ENCODE measurements around the gene TMEM132D.

TMEM132D gene

DNA sequence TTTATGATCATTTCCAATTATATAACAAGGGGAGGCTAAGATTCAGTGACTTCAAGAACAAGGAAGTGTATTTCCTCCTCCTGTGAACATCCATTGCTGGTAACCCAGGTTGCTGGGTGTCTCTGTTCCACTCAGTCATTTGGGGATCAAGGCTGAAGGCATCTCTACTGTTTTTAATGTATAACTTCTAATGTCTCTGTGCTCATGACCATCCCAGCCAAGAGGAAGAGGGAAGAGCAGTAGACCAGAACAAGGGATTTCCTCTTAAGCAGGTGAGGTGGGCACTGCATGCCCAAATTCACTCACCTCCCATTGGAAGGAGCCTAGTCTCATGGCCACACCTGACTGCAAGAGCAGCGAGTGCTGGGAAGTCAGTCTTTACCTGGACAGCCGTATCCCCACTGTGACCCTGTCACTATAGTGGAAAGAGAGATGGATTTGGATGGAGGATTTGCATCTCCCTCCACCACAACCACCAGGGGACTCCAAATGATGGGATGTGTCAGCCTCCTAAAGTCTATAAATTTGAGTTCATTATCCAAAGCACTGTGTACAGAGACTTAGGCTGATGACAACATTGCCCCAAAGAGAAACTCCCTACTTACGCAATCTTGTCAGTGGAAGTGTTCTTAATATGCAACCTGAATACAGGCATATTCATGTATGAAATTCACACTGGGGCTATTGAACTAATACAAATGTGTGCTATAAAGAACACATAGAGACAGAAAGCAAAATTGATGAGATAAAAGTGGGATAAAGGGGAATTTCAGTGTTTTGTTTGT lies 368.7 kb downstream of the TMEM132D start:
- DNase-seq (ENCODE audit: low read depth), result no peak

- no peak for DNase-seq (ENCODE audit: low read depth)
Observed at GRCh38 chr12:129532707-129533499, 370.9 kb downstream of the TMEM132D start.

DNA sequence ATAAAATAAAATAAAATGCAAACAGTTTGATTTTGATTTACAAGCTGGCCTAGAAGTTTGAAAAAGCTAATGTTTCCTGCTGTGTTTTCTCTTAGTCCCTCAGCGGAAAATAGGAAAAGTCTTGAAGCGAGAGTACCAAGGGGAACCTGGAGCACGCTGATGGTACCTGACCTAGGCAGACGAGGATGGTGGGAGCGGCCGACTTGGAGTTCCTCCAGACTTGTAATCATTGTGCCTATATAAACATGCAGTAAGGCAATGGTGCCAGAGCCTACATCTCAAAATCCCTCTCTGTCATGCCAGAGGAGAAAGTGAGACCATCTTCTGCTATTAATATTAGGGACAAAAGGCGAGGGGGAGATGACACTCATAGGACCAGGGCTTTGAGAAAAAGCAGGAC lies 371.7 kb downstream of the TMEM132D start:
- no peak for DNase-seq (ENCODE audit: low read depth)

GRCh38 chr12:129530984-129531383 lies 372.8 kb downstream of the TMEM132D start:
- no peak for DNase-seq (ENCODE audit: low read depth)

GRCh38 chr12:129530517-129530916 lies 373.3 kb downstream of the TMEM132D start:
- no peak for DNase-seq (ENCODE audit: low read depth)

GRCh38 chr12:129527506-129527905 lies 376.3 kb downstream of the TMEM132D start:
- DNase-seq (ENCODE audit: low read depth), result no peak

DNA sequence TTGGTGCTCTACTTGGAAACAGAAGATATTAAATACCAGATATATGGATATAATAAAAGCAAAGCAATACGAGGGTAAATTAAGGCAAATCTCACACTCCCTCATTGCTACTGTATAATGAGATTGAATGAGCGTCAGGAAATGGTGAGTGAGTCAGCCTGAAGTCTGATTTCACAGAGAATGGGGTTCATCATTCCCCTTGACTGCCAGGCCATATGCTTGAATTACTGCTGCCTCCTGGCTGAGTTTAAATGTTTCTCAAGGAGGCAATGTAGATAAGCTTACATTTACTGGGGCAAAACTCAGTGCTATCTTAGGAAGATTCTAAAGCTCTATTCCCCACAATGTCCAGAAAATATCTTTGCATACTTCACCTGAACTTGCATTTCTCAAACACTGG lies 380.2 kb downstream of the TMEM132D start:
- DNase-seq (ENCODE audit: low read depth), result no peak

DNA sequence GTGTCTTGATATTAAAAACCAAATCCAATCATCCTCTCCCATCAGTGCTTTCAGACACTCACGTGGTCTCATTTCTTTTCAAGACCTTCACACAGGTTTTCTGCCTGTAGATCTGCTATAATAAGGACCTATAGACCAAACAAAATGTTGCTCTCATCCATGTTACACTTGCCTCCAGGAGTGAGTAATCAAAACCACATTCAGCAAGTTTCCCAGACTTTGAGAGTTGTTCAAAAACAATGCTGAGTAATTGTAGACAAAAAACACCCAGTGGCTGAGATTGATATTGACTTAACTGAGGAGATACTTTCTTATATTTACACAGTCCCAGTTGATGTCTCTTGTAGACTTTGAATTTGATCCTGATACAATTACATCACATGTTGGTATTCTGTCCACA lies 383.1 kb downstream of the TMEM132D start:
- DNase-seq (ENCODE audit: low read depth), result no peak

DNA sequence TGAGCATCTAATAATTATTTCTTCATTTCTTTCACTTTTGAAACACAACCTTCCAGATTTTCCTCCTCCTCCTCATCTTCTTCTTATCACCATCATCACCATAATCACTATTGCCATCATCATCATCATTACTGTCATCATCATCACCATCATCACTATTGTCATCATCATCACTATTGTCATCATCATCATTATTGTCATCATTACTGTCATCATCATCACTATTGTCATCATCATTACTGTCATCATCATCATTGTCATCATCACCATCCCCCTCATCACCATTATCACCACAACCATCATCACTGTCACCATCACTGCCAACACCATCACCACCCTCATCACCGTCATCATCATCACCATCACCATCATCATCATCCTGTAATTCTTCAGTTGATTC lies 400.0 kb downstream of the TMEM132D start:
- DNase-seq (ENCODE audit: low read depth), result no peak

DNA sequence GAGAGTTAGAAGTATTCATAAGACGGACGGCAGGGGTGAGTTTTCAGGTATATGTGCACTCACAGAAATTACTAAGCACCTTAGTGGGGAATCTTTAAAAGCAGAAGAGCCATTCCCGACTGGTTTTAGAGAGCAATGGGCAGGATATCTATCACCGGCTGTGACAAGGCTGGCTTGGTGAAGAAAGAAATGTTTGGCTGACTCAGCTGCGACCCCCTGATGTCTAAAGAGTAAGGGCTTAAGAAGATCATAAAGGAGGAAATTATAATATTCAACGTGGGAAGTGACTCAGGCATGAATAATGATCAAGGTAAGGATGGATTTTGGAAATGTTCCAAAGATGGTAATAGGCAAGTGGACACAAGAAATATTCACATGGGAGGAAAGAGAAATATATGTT lies 407.6 kb downstream of the TMEM132D start:
- no peak for DNase-seq (ENCODE audit: low read depth)

DNA sequence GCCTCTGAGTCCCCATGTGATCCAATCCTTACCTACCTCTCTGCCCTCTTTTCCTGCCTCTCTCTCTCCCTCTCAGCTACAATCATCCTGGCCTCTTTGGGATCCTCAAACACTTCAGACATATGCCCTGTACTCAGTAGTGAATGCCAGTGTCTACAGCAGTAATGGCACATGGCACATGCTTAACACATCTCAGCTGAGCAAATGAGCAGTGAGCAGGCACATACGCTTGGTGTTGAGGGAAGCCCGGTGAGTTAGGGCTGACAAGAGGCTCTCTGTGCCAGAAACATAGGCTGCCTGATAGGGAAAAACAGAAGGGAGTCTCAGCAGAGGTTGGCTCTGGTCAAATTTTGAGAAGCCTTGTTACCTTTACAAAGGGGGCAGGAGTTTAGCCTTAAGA lies 409.1 kb downstream of the TMEM132D start:
- no peak for DNase-seq (ENCODE audit: low read depth)

GRCh38 chr12:129494260-129494659 lies 409.6 kb downstream of the TMEM132D start:
- no peak for DNase-seq (ENCODE audit: low read depth)

GRCh38 chr12:129489100-129489676 lies 414.6 kb downstream of the TMEM132D start:
- DNase-seq (ENCODE audit: low read depth), result no peak

DNA sequence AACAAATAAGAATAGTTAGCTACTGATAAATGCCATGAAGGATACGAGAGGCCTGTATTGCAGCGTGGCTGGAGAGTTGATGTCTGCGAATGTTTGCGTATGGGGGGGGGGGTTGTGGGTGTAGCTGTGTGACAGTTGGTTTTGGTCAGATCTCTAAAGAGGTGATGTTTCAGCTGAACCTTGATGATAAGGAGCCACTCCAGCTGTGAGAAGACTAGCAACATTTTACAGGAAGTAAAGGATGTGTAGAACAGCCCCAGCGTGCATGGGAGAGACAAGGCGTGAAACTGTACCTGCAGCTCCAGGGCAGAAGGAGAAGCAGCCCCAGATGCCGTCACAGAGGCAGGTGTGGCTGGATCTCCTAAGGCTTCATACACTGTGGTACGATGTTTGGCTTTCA lies 416.9 kb downstream of the TMEM132D start:
- DNase-seq (ENCODE audit: low read depth), result no peak

GRCh38 chr12:129483111-129483893 lies 420.5 kb downstream of the TMEM132D start:
- no peak for DNase-seq (ENCODE audit: low read depth)

DNA sequence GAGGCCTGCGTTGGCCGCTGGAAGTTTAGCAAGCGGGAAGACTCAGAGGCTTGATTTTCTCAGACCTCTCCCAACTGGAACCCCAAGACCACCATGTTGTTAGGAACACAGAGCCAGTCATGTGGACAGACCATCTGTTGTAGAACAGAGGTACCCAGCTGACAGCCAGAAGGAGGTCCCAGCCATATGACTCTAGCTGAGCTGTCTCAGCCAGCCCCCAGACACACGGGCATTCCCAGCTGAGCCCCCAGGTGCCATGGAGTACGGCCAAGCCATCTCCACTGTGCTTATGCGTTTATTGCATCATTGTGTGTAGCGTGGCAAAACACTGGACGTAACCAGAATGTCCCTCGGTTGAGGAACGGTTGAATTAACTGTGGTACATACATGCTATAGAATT lies 421.9 kb downstream of the TMEM132D start:
- DNase-seq (ENCODE audit: low read depth), result no peak

DNA sequence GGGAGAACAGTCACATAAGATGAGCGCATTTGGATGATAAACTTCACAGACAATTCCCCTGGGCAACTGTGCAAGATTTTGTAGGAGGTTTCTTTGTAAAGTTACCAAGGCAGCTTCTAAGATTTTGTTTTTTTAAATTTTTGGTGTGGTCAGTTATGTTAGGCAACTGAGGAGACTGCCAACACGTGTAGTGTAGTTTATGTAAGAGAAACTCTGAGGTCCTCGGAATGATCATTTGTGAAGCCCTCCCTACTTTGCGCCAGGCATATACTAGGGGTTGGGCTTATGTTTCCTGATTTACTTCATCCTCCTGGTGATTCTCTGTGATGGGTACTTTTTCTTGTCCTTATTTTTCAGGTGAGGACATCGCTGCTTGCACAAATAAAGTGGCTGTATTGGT lies 433.6 kb downstream of the TMEM132D start:
- no peak for DNase-seq (ENCODE audit: low read depth)

DNA sequence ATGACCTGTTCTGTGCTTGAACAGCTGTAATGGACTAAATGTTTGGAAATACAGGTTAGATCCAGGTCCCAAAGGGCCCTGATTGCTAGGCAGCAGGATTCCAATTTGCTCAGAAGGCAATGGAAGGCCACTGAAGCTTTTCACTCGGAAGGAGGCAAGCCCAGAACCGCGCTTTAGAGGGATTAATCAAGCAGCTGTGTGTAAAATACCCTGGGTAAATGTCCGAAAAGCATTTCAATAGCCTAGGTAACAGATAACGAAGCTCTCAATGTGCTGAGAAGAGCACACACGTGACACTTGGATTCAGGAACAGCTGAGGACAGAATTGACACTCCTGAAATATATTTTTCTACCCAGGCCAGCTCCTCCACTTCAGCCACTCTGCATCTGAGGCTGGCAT lies 436.1 kb downstream of the TMEM132D start:
- DNase-seq (ENCODE audit: low read depth), result no peak

- DNase-seq (ENCODE audit: low read depth), result no peak
Observed at GRCh38 chr12:129467289-129467688, 436.5 kb downstream of the TMEM132D start.

DNA sequence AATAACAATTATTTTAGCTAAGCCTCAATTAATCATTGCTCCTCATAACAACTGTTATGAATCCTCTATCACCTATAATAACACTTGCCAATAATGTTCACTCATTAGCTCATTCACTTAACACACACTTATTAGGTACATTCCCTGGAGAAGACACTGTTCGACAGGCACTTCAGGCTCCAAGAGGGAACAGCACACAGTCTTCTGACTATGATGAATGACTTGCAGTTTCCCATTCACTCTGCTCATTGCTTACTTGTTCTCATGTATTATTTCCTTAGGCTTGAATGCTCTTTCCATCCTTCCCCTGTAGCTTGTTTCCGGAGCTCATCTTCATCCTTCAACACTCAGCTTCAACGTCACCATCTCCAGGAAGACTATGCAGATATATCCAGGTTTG lies 437.3 kb downstream of the TMEM132D start:
- DNase-seq (ENCODE audit: low read depth), result no peak

GRCh38 chr12:129459886-129460285 lies 443.9 kb downstream of the TMEM132D start:
- no peak for DNase-seq (ENCODE audit: low read depth)

DNA sequence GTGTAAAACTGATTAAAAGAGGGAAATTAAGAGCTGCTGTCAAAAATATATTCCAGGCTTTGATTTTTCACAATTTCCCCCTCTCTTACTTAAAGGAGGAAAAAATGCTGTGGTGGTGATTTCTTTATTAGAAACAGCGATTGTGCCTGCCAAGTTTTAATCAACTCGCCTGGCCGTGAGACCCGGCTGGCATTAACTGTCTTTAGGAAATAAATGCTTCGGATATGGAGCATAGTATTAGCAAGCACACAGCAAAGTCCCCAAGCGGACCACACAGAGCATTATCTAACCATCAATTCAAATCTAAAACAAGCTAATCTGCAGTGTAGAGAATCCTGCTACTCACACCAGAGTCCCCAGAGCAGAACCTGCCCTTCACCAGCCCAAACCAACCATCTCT lies 457.1 kb downstream of the TMEM132D start:
- DNase-seq (ENCODE audit: low read depth), result no peak

Data from fibroblast of gingiva (primary cell).